ENCODE measurements around the gene RNF112.

DNA sequence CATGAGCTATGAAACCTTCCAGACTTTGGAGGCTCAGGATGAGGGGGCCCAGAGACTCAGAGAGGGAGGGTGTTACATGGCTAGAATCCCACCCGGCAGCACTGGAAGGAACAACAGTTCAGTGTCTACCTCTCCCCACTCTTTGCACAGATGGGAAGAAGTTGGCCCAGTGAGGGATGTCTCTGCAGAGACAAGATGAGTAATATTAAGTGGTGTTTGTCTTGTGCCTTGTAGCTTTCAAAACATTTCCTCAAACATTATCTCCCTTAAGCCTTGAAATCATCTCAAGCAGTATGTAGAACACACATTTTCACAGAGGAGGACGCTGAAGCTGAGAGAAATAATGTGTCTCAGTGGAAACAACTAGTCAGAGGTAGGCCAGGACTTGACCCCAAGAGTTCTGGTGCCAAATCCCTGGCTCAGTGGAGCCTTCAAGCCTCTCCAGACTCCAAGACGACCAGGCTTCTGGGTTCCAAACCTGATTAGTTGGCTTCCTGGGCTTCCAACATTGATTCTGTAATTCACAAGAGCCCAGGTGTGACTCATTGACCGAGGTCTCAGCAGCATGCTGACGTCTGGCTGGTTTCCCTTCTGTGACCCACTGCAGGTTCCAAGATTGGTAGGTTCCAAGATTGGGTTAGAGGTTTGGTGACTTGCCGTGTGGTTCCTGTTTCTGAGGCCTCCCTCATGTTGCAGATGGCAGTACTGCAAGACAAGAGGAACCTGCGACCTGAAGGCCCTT is 7.4 kb downstream of the RNF112 start:
- TF ChIP-seq, protein P1, sequence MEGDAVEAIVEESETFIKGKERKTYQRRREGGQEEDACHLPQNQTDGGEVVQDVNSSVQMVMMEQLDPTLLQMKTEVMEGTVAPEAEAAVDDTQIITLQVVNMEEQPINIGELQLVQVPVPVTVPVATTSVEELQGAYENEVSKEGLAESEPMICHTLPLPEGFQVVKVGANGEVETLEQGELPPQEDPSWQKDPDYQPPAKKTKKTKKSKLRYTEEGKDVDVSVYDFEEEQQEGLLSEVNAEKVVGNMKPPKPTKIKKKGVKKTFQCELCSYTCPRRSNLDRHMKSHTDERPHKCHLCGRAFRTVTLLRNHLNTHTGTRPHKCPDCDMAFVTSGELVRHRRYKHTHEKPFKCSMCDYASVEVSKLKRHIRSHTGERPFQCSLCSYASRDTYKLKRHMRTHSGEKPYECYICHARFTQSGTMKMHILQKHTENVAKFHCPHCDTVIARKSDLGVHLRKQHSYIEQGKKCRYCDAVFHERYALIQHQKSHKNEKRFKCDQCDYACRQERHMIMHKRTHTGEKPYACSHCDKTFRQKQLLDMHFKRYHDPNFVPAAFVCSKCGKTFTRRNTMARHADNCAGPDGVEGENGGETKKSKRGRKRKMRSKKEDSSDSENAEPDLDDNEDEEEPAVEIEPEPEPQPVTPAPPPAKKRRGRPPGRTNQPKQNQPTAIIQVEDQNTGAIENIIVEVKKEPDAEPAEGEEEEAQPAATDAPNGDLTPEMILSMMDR (IDR thresholded peaks at IDR 0.05; ENCODE audit: poor library complexity, severe bottlenecking) = no peak
- TF ChIP-seq EZH2 (IDR thresholded peaks at IDR 0.05; ENCODE audit: borderline replicate concordance, insufficient read depth, low read length, poor library complexity, severe bottlenecking) (no peak), EP300 (conservative IDR thresholded peaks at IDR 0.05; ENCODE audit: poor library complexity, severe bottlenecking) (no peak)
- TF ChIP-seq, protein P2, sequence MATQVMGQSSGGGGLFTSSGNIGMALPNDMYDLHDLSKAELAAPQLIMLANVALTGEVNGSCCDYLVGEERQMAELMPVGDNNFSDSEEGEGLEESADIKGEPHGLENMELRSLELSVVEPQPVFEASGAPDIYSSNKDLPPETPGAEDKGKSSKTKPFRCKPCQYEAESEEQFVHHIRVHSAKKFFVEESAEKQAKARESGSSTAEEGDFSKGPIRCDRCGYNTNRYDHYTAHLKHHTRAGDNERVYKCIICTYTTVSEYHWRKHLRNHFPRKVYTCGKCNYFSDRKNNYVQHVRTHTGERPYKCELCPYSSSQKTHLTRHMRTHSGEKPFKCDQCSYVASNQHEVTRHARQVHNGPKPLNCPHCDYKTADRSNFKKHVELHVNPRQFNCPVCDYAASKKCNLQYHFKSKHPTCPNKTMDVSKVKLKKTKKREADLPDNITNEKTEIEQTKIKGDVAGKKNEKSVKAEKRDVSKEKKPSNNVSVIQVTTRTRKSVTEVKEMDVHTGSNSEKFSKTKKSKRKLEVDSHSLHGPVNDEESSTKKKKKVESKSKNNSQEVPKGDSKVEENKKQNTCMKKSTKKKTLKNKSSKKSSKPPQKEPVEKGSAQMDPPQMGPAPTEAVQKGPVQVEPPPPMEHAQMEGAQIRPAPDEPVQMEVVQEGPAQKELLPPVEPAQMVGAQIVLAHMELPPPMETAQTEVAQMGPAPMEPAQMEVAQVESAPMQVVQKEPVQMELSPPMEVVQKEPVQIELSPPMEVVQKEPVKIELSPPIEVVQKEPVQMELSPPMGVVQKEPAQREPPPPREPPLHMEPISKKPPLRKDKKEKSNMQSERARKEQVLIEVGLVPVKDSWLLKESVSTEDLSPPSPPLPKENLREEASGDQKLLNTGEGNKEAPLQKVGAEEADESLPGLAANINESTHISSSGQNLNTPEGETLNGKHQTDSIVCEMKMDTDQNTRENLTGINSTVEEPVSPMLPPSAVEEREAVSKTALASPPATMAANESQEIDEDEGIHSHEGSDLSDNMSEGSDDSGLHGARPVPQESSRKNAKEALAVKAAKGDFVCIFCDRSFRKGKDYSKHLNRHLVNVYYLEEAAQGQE (IDR thresholded peaks at IDR 0.05; ENCODE audit: borderline replicate concordance) = no peak

Data from neural cell (in vitro differentiated cells).